HCT116 (cell line): ENCODE measurements around the gene SMPDL3A. TPM values are rescaled to one million over a fixed set of nuclear protein-coding genes. Genes with fewer than 3 reads are reported as not detected.

Experiments
- ATAC-seq: fragments of 200-7000 bp; cut with Tn5 transposase; 2 replicates; pipeline ENCODE4 v1.9.1; 2020; ENCODE audit warnings: mild to moderate bottlenecking, moderate library complexity
- BruUV-seq: library from RNA; stranded (reverse); fragments of 400-500 nt; replicated peaks from 2 replicates; lab custom pipeline; 2021; lab: Mats Ljungman, UMichigan
- CTCF ChIA-PET: fragments of 300-600 bp; sonication (Branson Sonifier 250); formaldehyde crosslinking; loops from one replicate; lab custom pipeline; 2021; ENCODE audit warnings: antibody characterized with exemption; lab: Charles Lee
- POLR2A ChIA-PET: fragments of 300-600, 350-600 bp; sonication (Branson Sonifier 250); formaldehyde crosslinking; loops from one replicate; lab custom pipeline; 2021; ENCODE audit warnings: antibody characterized with exemption; lab: Charles Lee
- RAD21 ChIA-PET, 2 experiments: fragments of 300-600 bp; sonication (Branson Sonifier 250); formaldehyde crosslinking; loops; one replicate each; lab custom pipeline; 2023; ENCODE audit warnings: low total read pairs in 2 of 2; ENCODE audit not compliant: uncharacterized antibody in 2 of 2, unreplicated experiment in 2 of 2, low non-redundant PET in 1 of 2; lab: Charles Lee
- DNase-seq: peaks from one replicate; pipeline ENCODE4 v3.0.0-alpha.2; 2010; ENCODE audit warnings: low read depth, low spot score
- H2AFZ ChIP-seq: fragments of 200-600 bp; shearing (Covaris generic), sonication (generic); 2 replicates; pipeline ENCODE4 v1.6.1; 2017; ENCODE audit warnings: low read depth, mixed run types, mixed read lengths, antibody characterized with exemption, low read length; ENCODE audit not compliant: poor library complexity, severe bottlenecking
- H3K27ac ChIP-seq: 2 replicates; pipeline ENCODE4 v1.5.1; 2012; ENCODE audit warnings: low read depth, low read length
- H3K27me3 ChIP-seq: fragments of 200-600 bp; sonication (generic); 2 replicates; pipeline ENCODE4 v1.6.1; 2016; ENCODE audit warnings: mixed run types, low read length, mixed read lengths; ENCODE audit not compliant: insufficient read depth
- H3K36me3 ChIP-seq, 2 experiments: fragments of 200-500 bp in 1 of 2; fragments of 200-600 bp in 1 of 2; sonication (Bioruptor generic) in 1 of 2; sonication (generic) in 1 of 2; 2 replicates each; pipeline versions ENCODE4 v1.5.1 to v1.6.1; 2014 to 2016; ENCODE audit warnings: low read length in 2 of 2, inconsistent platforms in 1 of 2, mixed read lengths in 1 of 2, mixed run types in 1 of 2; ENCODE audit not compliant: insufficient read depth in 2 of 2, control insufficient read depth in 1 of 2
- H3K4me1 ChIP-seq, 2 experiments: fragments of 200-600 bp in 1 of 2; sonication (generic) in 1 of 2; 2 replicates each; pipeline versions ENCODE4 v1.5.1 to v1.6.1; 2012 to 2017; ENCODE audit warnings: low read length in 2 of 2, inconsistent platforms in 1 of 2, mild to moderate bottlenecking in 1 of 2, mixed read lengths in 1 of 2, mixed run types in 1 of 2, moderate library complexity in 1 of 2; ENCODE audit not compliant: insufficient read depth in 2 of 2, control insufficient read depth in 1 of 2
- H3K4me2 ChIP-seq: fragments of 200-600 bp; sonication (generic); 2 replicates; pipeline ENCODE4 v1.6.1; 2017; ENCODE audit warnings: mixed run types, low read length, mixed read lengths
- H3K4me3 ChIP-seq, 2 experiments: fragments of 200-600 bp in 1 of 2; sonication (generic) in 1 of 2; replicated peaks in 1 of 2; 2 replicates each; pipeline ENCODE4 v1.5.1; 2011 to 2016; ENCODE audit warnings: low read length in 2 of 2, control low read depth in 1 of 2, low read depth in 1 of 2, mild to moderate bottlenecking in 1 of 2, mixed read lengths in 1 of 2, mixed run types in 1 of 2
- H3K79me2 ChIP-seq: fragments of 200-600 bp; sonication (generic); 2 replicates; pipeline ENCODE4 v1.6.1; 2017; ENCODE audit warnings: mild to moderate bottlenecking, mixed run types, low read length, moderate library complexity, mixed read lengths; ENCODE audit not compliant: insufficient read depth
- H3K9ac ChIP-seq: fragments of 200-600 bp; sonication (generic); 2 replicates; pipeline ENCODE4 v1.6.1; 2016; ENCODE audit warnings: low read length, mixed read lengths
- H3K9me2 ChIP-seq: fragments of 200-600 bp; sonication (generic), shearing (Covaris generic); 2 replicates; pipeline ENCODE4 v1.6.1; 2017; ENCODE audit warnings: mixed run types, mild to moderate bottlenecking, moderate library complexity; ENCODE audit not compliant: insufficient read depth
- H3K9me3 ChIP-seq, 2 experiments: fragments of 200-500 bp in 1 of 2; fragments of 200-600 bp in 1 of 2; sonication (Bioruptor generic) in 1 of 2; sonication (generic) in 1 of 2; 2 replicates each; pipeline ENCODE4 v1.6.1; 2014 to 2017; ENCODE audit warnings: low read length in 2 of 2, mixed read lengths in 2 of 2, inconsistent platforms in 1 of 2, low read depth in 1 of 2, mild to moderate bottlenecking in 1 of 2, mixed run types in 1 of 2, moderate library complexity in 1 of 2; ENCODE audit not compliant: control insufficient read depth in 1 of 2, insufficient read depth in 1 of 2
- H4K20me1 ChIP-seq: fragments of 200-600 bp; sonication (generic), shearing (Covaris generic); 2 replicates; pipeline ENCODE4 v1.6.1; 2017; ENCODE audit warnings: mixed run types, mild to moderate bottlenecking, moderate library complexity; ENCODE audit not compliant: insufficient read depth
- ATF3 ChIP-seq: IDR thresholded peaks from 2 replicates; pipeline ENCODE4 v1.6.1; 2012
- CBX3 ChIP-seq: IDR thresholded peaks from 2 replicates; pipeline ENCODE4 v1.6.1; 2012; ENCODE audit warnings: low read depth
- EGR1 ChIP-seq: IDR thresholded peaks from 2 replicates; pipeline ENCODE4 v1.6.1; 2012; ENCODE audit warnings: low read depth
- EZH2 ChIP-seq: fragments of 200-600 bp; sonication (generic); IDR thresholded peaks from 2 replicates; pipeline ENCODE4 v1.6.1; 2017; ENCODE audit warnings: antibody characterized with exemption, mixed run types
- FOSL1 ChIP-seq: IDR thresholded peaks from 2 replicates; pipeline ENCODE4 v1.6.1; 2012; ENCODE audit warnings: low read depth
- JUND ChIP-seq: IDR thresholded peaks from 2 replicates; pipeline ENCODE4 v1.6.1; 2012
- MAX ChIP-seq: IDR thresholded peaks from 2 replicates; pipeline ENCODE4 v1.6.1; 2012
- POLR2A ChIP-seq: IDR thresholded peaks from 2 replicates; pipeline ENCODE4 v1.7.0; 2011; ENCODE audit warnings: borderline replicate concordance; ENCODE audit not compliant: insufficient read depth, insufficient read length; ENCODE audit errors: extremely low read depth
- REST ChIP-seq: IDR thresholded peaks from 2 replicates; pipeline ENCODE4 v1.6.1; 2012; ENCODE audit warnings: low read depth
- SRF ChIP-seq: IDR thresholded peaks from 2 replicates; pipeline ENCODE4 v1.6.1; 2012; ENCODE audit warnings: low read depth
- YY1 ChIP-seq: IDR thresholded peaks from 2 replicates; pipeline ENCODE4 v1.6.1; 2011; ENCODE audit warnings: low read length, low read depth, moderate library complexity, mild to moderate bottlenecking; ENCODE audit not compliant: insufficient replicate concordance; ENCODE audit errors: extremely low read depth
- ZFX ChIP-seq: fragments of 450-650 bp; IDR thresholded peaks from 2 replicates; pipeline ENCODE4 v1.6.1; 2017
- intact Hi-C: fragments of 100-400 bp; cut with micrococcal nuclease; formaldehyde crosslinking; loops from 2 replicates; pipeline ENCODE4 v1.10.0; 2022
- total RNA-seq: library from RNA; stranded (reverse); gene quantifications from one replicate; pipeline ENCODE4 v1.2.1, GENCODE V29; 2021; ENCODE audit not compliant: unreplicated experiment

Gene SMPDL3A
- total RNA-seq, 1 experiment from 2014 or later = 2.4 TPM

- RAD21 ChIA-PET = no interaction called here
- ATAC-seq = no peak
- Histone ChIP-seq H3K4me3 (no peak overlapping the region), H3K4me2 (no peak overlapping the region), H3K9ac (no peak overlapping the region), H3K36me3 (no peaks in the 10 kb centered on the region), H3K79me2 (no peaks in the 10 kb centered on the region), H4K20me1 (no peaks in the 10 kb centered on the region), H3K9me3 (no peaks in the 10 kb centered on the region), H3K27ac (no peak overlapping the region), H2AFZ (no peak overlapping the region), H3K4me1 (no peaks in the 10 kb centered on the region), H3K27me3 (no peaks in the 10 kb centered on the region), H3K9me2 (no peaks in the 10 kb centered on the region)
- no TSS peak for BruUV-seq
- CTCF ChIA-PET = no interaction called here
- no peak for DNase-seq
- no peak for TF ChIP-seq SRF
- no peak for TF ChIP-seq MAX
- no peak for TF ChIP-seq POLR2A
- TF ChIP-seq EZH2 = no peak
- TF ChIP-seq JUND = no peak
- TF ChIP-seq ATF3 = no peak
- no peak for TF ChIP-seq EGR1
- no peak for TF ChIP-seq FOSL1
- no peak for TF ChIP-seq REST
- no peak for TF ChIP-seq YY1
- TF ChIP-seq ZFX = no peak
- no peak for TF ChIP-seq CBX3
- intact Hi-C loops = no loop called here
- POLR2A ChIA-PET = no interaction called here
These were observed 36.1 kb downstream of the SMPDL3A start for GRCh38 chr6:122825163-122825562.
